ENCODE results near the gene GALNT14. TPM values are rescaled to one million over a fixed set of nuclear protein-coding genes. Genes with fewer than 3 reads are reported as not detected.

Gene GALNT14
- total and polyA plus RNA-seq, 2 of the 8 experiments (the other 6 are each of a cell fraction or from before 2014, with no cell fraction given) = 13.0 to 13.7 TPM

GRCh38 chr2:30966786-30967185, 171.5 kb downstream of the GALNT14 start (continued):
- TF ChIP-seq MAFK (IDR thresholded peaks at IDR 0.05; ENCODE audit: low read depth, low read length) (no peak), MAX (IDR thresholded peaks at IDR 0.05) (no peak), SRF (IDR thresholded peaks at IDR 0.05; ENCODE audit: low read depth, low read length) (no peak), CBX8 (IDR thresholded peaks at IDR 0.05; ENCODE audit: borderline replicate concordance, low read depth, low read length) (no peak), CEBPB (IDR thresholded peaks at IDR 0.05; ENCODE audit: low read depth, low read length) (no peak)

Measured in H1 (cell line).